GM12873 (cell line): ENCODE results near the gene FLRT2.

Source experiments
- TF ChIP-seq, protein P1 (sequence below): IDR thresholded peaks from 2 replicates; pipeline ENCODE4 v1.5.1; 2012; ENCODE audit warnings: low read depth, mild to moderate bottlenecking, moderate library complexity, low read length, control low read depth; ENCODE audit not compliant: insufficient read depth; ENCODE audit errors: missing control alignments

The FLRT2 gene

GRCh38 chr14:85596562-85596961 is 66.6 kb downstream of the FLRT2 start:
- TF ChIP-seq, protein P1, sequence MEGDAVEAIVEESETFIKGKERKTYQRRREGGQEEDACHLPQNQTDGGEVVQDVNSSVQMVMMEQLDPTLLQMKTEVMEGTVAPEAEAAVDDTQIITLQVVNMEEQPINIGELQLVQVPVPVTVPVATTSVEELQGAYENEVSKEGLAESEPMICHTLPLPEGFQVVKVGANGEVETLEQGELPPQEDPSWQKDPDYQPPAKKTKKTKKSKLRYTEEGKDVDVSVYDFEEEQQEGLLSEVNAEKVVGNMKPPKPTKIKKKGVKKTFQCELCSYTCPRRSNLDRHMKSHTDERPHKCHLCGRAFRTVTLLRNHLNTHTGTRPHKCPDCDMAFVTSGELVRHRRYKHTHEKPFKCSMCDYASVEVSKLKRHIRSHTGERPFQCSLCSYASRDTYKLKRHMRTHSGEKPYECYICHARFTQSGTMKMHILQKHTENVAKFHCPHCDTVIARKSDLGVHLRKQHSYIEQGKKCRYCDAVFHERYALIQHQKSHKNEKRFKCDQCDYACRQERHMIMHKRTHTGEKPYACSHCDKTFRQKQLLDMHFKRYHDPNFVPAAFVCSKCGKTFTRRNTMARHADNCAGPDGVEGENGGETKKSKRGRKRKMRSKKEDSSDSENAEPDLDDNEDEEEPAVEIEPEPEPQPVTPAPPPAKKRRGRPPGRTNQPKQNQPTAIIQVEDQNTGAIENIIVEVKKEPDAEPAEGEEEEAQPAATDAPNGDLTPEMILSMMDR, result no peak

- TF ChIP-seq, protein P1, result no peak
These were observed 67.8 kb downstream of the FLRT2 start for GRCh38 chr14:85597701-85598100.

DNA sequence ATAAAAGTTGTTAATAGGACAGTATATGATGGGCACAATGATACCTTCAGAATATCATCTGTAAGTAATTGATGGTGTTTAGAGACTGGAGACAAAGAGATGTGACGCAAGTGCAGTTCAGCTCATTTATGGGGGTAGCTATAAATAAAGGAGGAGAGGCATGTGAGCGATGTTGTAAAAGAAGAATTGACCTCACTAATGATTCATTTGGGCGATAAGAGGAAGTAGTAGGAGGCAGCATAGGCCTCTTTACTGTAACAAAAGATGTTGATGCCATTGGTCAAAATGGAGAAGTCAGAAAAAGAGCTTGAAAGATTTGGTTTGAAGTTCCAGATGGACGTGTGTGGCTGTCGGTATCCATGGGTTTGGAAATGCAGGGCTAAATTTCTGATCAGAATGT is 70.0 kb downstream of the FLRT2 start:
- TF ChIP-seq, protein P1, result no peak

DNA sequence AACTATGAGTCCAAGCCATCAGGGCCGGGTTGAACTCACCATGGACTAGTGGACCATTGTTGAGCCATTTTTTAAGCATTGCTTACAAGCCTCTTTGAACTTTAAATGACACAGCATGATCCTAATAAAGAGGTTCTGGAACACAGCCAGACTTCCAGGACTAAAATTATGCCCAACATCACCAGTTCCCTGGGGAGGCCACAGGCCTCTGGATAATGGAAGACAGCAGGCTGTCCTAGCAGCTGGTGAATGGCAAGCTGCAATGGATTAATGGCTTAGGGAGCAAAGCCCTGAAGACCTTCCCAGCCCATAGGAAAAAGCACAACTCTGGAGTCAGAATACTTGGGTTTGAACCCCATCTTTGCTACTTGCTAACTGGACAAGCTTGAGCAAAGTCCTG is 71.3 kb downstream of the FLRT2 start:
- TF ChIP-seq, protein P1, result no peak

DNA sequence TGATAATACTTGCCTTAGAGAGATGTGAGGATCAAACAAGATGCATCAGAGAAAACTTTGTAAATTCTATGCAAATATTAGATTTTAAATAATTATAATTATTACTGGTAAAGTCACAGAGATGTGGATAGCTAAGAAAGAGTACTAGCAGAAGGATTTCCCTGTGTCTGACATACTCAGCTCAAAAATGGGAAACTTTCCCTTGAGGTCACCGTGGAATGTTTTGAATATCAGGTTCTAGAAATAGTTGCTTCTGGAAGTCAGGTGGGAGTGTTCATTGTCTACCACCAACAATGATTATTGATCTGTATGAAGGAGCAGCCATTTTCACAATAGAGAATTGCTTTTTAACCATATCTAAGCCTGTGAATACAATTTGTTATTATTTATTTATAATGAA is 71.7 kb downstream of the FLRT2 start:
- TF ChIP-seq, protein P1, result no peak

GRCh38 chr14:85602345-85602744 is 72.4 kb downstream of the FLRT2 start:
- TF ChIP-seq, protein P1, result no peak

DNA sequence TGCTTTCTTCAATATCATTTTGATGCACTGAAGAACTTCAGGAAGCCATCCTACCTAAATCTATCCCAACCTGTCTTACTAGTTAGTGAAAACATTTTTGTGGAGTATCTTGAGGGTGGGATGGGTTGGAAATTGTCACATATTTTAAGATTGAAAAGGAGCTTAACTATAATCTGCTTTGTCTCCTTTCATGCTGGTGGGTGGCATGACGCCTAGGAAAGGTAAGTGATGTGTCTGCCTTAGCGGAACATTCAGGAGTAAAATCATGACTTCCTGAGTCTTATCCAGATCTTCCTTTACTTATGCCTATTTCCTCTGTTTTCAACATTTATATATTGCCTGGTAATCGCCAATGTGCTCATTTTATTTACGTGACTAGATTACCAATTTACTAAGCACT is 74.1 kb downstream of the FLRT2 start:
- TF ChIP-seq, protein P1, result no peak

GRCh38 chr14:85604714-85605113 is 74.8 kb downstream of the FLRT2 start:
- TF ChIP-seq, protein P1, result no peak
